ENCODE results near the gene PHLDA2. TPM values are rescaled to one million over a fixed set of nuclear protein-coding genes. Genes with fewer than 3 reads are reported as not detected.

PHLDA2 gene, protein sequence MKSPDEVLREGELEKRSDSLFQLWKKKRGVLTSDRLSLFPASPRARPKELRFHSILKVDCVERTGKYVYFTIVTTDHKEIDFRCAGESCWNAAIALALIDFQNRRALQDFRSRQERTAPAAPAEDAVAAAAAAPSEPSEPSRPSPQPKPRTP
- total RNA-seq (2011; cell fraction: chromatin; rRNA removed; ENCODE audit: low replicate concordance), result 3.2 and 7.8 TPM in 2 replicates
- 13.6 and 14.7 TPM in 2 replicates for total RNA-seq (2011; cell fraction: nucleolus; rRNA removed)
- total RNA-seq (2011; cell fraction: nucleoplasm; rRNA removed), result 5.4 and 5.7 TPM in 2 replicates
- total RNA-seq (2014; rRNA removed) (14.8 and 26.2 TPM in 2 replicates), total RNA-seq (2014; rRNA removed; fragmentation: Illumina TruSeq; extraction: Trizol) (0.70 and 0.76 TPM in 2 replicates), total RNA-seq (2015; rRNA removed; fragmentation: Illumina TruSeq; extraction: Trizol) (5.7 and 6.3 TPM in 2 replicates), total RNA-seq (2021) (42.4 and 43.2 TPM in 2 replicates), polyA plus RNA-seq (2011; rRNA removed) (4.7 and 4.9 TPM in 2 replicates), polyA plus RNA-seq (2014; fragmentation: Illumina TruSeq; extraction: Trizol) (4.0 and 24.8 TPM in 2 replicates), polyA plus RNA-seq (2014; fragmentation: Nextera tagmentation; extraction: Ambion mirVana) (under 1 TPM; 0.43 to 0.87 TPM), polyA plus RNA-seq (2014; rRNA removed) (33.6 and 37.8 TPM in 2 replicates), polyA minus RNA-seq (2011; rRNA and poly(A)+ RNA removed) (0.84 and 1.1 TPM in 2 replicates), Bru-seq, nascent RNA (percentile 83 among the genes with signal in this experiment), BruChase-seq, experiment 1, labeled RNA remaining after a 2-hour chase (percentile 70 among the genes with signal in this experiment), BruChase-seq, experiment 2, labeled RNA remaining after a 6-hour chase (percentile 71 among the genes with signal in this experiment)
- polyA plus RNA-seq (2011; cell fraction: cytosol; rRNA removed), result 19.3 and 101 TPM in 2 replicates
- polyA plus RNA-seq (2011; cell fraction: nucleus; rRNA removed), result 10.5 and 21.0 TPM in 2 replicates
- 26.8 and 31.0 TPM in 2 replicates for polyA plus RNA-seq (2012)
- polyA minus RNA-seq (2011; cell fraction: cytosol; rRNA and poly(A)+ RNA removed), result 14.8 and 27.2 TPM in 2 replicates
- 11.8 and 14.1 TPM in 2 replicates for polyA minus RNA-seq (2011; cell fraction: nucleus; rRNA and poly(A)+ RNA removed)
- long read RNA-seq, experiment 1, transcript PHLDA2-201 (2 exons, 955 nt), result major isoform, 62 of 197 reads
- long read RNA-seq, experiment 1, partial matches to known transcripts, result 134 of 197 reads
- long read RNA-seq, experiment 1, other reads (novel, unspliced or antisense), result 1 of 197 reads
- long read RNA-seq, experiment 2, transcript PHLDA2-201 (2 exons, 955 nt), result major isoform, 54 of 55 reads
- long read RNA-seq, experiment 2, partial matches to known transcripts, result 1 of 55 reads
- long read RNA-seq, experiment 2, other reads (novel, unspliced or antisense), result 0 of 55 reads
- long read RNA-seq, experiment 3, transcript PHLDA2-201 (2 exons, 955 nt), result major isoform, 57 of 57 reads
- long read RNA-seq, experiment 3, partial matches to known transcripts, result 0 of 57 reads
- long read RNA-seq, experiment 3, other reads (novel, unspliced or antisense), result 0 of 57 reads

- H3K9me1 ChIP-seq (ENCODE audit: control insufficient read depth, insufficient read depth, low read length), result no peaks in the 10 kb centered on the region
- H3K4me3 ChIP-seq, result peak within 1 kb of the TSS; percentile 76
- ChIA-PET CTCF (ENCODE audit: low intra/inter-chr PET ratio) (interaction anchor here (1.6 to 5.2 kb wide), 2 partner anchors 163 to 396 kb away, joined by 5 to 59 read pairs; no protein-coding TSS in a partner anchor), POLR2A (interaction anchor here (0.6 to 2.3 kb wide), 25 partner anchors 8 to 1554 kb away, joined by 3 to 22 read pairs (median 4); a partner anchor contains a TSS)
- peak within 1 kb of the TSS; percentile 70 to 94 for H3K9ac ChIP-seq (ENCODE audit: insufficient read depth in 1 of 2, low read depth in 2 of 2, low read length in 2 of 2)
- peaks cover 10 to 73% of the 10 kb centered on the region in 2 experiments; a peak in 4 of 5 replicates for H3K4me1 ChIP-seq (replicated peaks in 1 of 2; ENCODE audit: control insufficient read depth in 2 of 2, insufficient read depth in 2 of 2, low read length in 2 of 2)
- peaks cover 13% of the 10 kb centered on the region for H4K20me1 ChIP-seq (replicated peaks; ENCODE audit: control insufficient read depth, insufficient read depth, low read length)
- no peaks in the 10 kb centered on the region for H3K9me3 ChIP-seq (replicated peaks; ENCODE audit: control insufficient read depth, insufficient read depth, low read depth, low read length)
- peak within 1 kb of the TSS; percentile 88 for H3K4me2 ChIP-seq (ENCODE audit: insufficient read depth, low read length)
- H3K36me3 ChIP-seq (ENCODE audit: control insufficient read depth, insufficient read depth, low read length), result no peaks in the 10 kb centered on the region
- ATAC-seq (peak; percentile 76), DNase-seq (ENCODE audit: extremely low read depth in 1 of 4, low spot score in 3 of 4) (peak; percentile 73 to 96 (median 78)), FAIRE-seq (peak; percentile 19)
- BruUV-seq (replicated peaks), result TSS peak; percentile 87
- in situ Hi-C loops (cut with MboI), result no loop called here
- peaks cover 15% of the 10 kb centered on the region; the same call in 2 of the 3 replicates for H3K79me2 ChIP-seq (ENCODE audit: control insufficient read depth, insufficient read depth, low read length)
- peak within 1 kb of the TSS; percentile 93 for H2AFZ ChIP-seq (ENCODE audit: low read depth, low read length)
- H3K27me3 ChIP-seq (ENCODE audit: control insufficient read depth in 2 of 2, insufficient read depth in 2 of 2, low read length in 2 of 2), result no peaks in the 10 kb centered on the region
- peak within 1 kb of the TSS; percentile 81 for H3K27ac ChIP-seq (ENCODE audit: extremely low read depth, low read depth, low read length)
- under 1% methylated on average over 91 of the region's 113 CpGs for WGBS (ENCODE audit: insufficient coverage, low coverage, missing lambda C conversion rate)
- intact Hi-C loops (cut with micrococcal nuclease), result no loop called here
- TF ChIP-seq PML (IDR thresholded peaks at IDR 0.05; ENCODE audit: low read length) (peak; percentile 41; the same call in 1 of the 2 replicates), GATAD2A (IDR thresholded peaks at IDR 0.05) (no peak; the same call in 1 of the 2 replicates), PRMT5 (CRISPR knock-in tag; IDR thresholded peaks at IDR 0.05) (no peak), TARDBP (IDR thresholded peaks at IDR 0.05) (no peak; the same call in 1 of the 2 replicates), FOXA3 (CRISPR knock-in tag; conservative IDR thresholded peaks at IDR 0.05 in 1 of 2, IDR thresholded peaks at IDR 0.05 in 1 of 2) (0 out of 4 replicates have a peak, but pooled peaks of 1 of the 2 experiments have one; percentile 13), RB1 (IDR thresholded peaks at IDR 0.05; ENCODE audit: low read depth) (peak; percentile 13; the same call in 1 of the 2 replicates), MECOM (CRISPR knock-in tag; IDR thresholded peaks at IDR 0.05) (no peak)
- TF ChIP-seq, protein P1, sequence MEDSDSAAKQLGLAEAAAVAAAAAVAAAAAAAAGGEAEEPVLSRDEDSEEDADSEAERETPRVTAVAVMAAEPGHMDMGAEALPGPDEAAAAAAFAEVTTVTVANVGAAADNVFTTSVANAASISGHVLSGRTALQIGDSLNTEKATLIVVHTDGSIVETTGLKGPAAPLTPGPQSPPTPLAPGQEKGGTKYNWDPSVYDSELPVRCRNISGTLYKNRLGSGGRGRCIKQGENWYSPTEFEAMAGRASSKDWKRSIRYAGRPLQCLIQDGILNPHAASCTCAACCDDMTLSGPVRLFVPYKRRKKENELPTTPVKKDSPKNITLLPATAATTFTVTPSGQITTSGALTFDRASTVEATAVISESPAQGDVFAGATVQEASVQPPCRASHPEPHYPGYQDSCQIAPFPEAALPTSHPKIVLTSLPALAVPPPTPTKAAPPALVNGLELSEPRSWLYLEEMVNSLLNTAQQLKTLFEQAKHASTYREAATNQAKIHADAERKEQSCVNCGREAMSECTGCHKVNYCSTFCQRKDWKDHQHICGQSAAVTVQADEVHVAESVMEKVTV (CRISPR knock-in tag; IDR thresholded peaks at IDR 0.05), result no peak
- TF ChIP-seq, protein P2, sequence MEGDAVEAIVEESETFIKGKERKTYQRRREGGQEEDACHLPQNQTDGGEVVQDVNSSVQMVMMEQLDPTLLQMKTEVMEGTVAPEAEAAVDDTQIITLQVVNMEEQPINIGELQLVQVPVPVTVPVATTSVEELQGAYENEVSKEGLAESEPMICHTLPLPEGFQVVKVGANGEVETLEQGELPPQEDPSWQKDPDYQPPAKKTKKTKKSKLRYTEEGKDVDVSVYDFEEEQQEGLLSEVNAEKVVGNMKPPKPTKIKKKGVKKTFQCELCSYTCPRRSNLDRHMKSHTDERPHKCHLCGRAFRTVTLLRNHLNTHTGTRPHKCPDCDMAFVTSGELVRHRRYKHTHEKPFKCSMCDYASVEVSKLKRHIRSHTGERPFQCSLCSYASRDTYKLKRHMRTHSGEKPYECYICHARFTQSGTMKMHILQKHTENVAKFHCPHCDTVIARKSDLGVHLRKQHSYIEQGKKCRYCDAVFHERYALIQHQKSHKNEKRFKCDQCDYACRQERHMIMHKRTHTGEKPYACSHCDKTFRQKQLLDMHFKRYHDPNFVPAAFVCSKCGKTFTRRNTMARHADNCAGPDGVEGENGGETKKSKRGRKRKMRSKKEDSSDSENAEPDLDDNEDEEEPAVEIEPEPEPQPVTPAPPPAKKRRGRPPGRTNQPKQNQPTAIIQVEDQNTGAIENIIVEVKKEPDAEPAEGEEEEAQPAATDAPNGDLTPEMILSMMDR (IDR thresholded peaks at IDR 0.05 in 2 of 3, conservative IDR thresholded peaks at IDR 0.05 in 1 of 3; ENCODE audit: insufficient read depth in 2 of 3, low read depth in 1 of 3, low read length in 3 of 3), result no peak
Observed at GRCh38 chr11:2928605-2929530, at the start of gene PHLDA2. Gene PHLDA2 (minus strand): TSS chr11:2929420. CDS start chr11:2929364, 56 bp downstream.

Measured in K562 (cell line).